K562 (cell line): Measurements from ENCODE around the gene GAL3ST3. TPM values are rescaled to one million over a fixed set of nuclear protein-coding genes. Genes with fewer than 3 reads are reported as not detected.
A peak's percentile ranks its signal among the peaks of the same experiment; 100 is the strongest.

Experiments used
- ARID1B ChIP-seq: fragments of 450-650 bp; IDR thresholded peaks from 2 replicates; pipeline ENCODE4 v1.6.1; 2016; ENCODE audit warnings: antibody characterized with exemption, mild to moderate bottlenecking, inconsistent platforms
- ASH1L ChIP-seq: fragments of 450-650 bp; IDR thresholded peaks from 2 replicates; pipeline ENCODE4 v1.6.1; 2018; ENCODE audit warnings: borderline replicate concordance, mild to moderate bottlenecking, low read depth; ENCODE audit not compliant: partially characterized antibody
- ATF7 ChIP-seq: fragments of 450-650 bp; IDR thresholded peaks from 2 replicates; pipeline ENCODE4 v1.7.1; 2014; ENCODE audit warnings: mild to moderate bottlenecking, moderate library complexity
- CEBPZ ChIP-seq: fragments of 150-350 bp; IDR thresholded peaks from 2 replicates; pipeline ENCODE4 v1.6.1; 2014; ENCODE audit warnings: low read depth, mild to moderate bottlenecking, low read length, borderline replicate concordance
- CHCHD3 ChIP-seq: fragments of 250-450 bp; sonication (Bioruptor Pico); IDR thresholded peaks from 2 replicates; pipeline ENCODE4 v2.1.2; 2022; ENCODE audit warnings: mild to moderate bottlenecking
- CHD4 ChIP-seq: fragments of 200-600 bp; sonication (generic); IDR thresholded peaks from 3 replicates; pipeline ENCODE4 v1.6.1; 2012; ENCODE audit warnings: low read depth, mild to moderate bottlenecking, mixed read lengths, low read length, inconsistent platforms; ENCODE audit not compliant: insufficient read depth, insufficient replicate concordance, poor library complexity, severe bottlenecking
- COPS2 ChIP-seq: fragments of 450-650 bp; conservative IDR thresholded peaks from 2 replicates; pipeline ENCODE4 v1.6.1; 2016; ENCODE audit warnings: mild to moderate bottlenecking, moderate library complexity
- DDX20 ChIP-seq: fragments of 450-650 bp; IDR thresholded peaks from 2 replicates; pipeline ENCODE4 v1.6.1; 2016; ENCODE audit warnings: missing genetic modification characterization, low read depth, mild to moderate bottlenecking, missing compliant biosample characterization, moderate library complexity
- ETS1 ChIP-seq: conservative IDR thresholded peaks from 2 replicates; pipeline ENCODE4 v1.6.1; 2011; ENCODE audit warnings: low read depth, mild to moderate bottlenecking, low read length; ENCODE audit not compliant: control insufficient read depth
- ETV1 ChIP-seq: fragments of 450-650 bp; conservative IDR thresholded peaks from 2 replicates; pipeline ENCODE4 v1.6.1; 2016; ENCODE audit warnings: missing genetic modification characterization, control low read depth, low read depth, missing compliant biosample characterization
- EZH2 ChIP-seq: IDR thresholded peaks from 2 replicates; pipeline ENCODE4 v1.6.1; 2012; ENCODE audit warnings: low read depth, mild to moderate bottlenecking, inconsistent platforms, low read length, borderline replicate concordance
- FOXJ3 ChIP-seq: sonication (generic); formaldehyde crosslinking; IDR thresholded peaks from 2 replicates; pipeline ENCODE4 v1.4.0; 2020; ENCODE audit warnings: mild to moderate bottlenecking, missing genetic modification reagents
- KDM2B ChIP-seq: fragments of 250-450 bp; sonication (Bioruptor Pico); IDR thresholded peaks from 2 replicates; pipeline ENCODE4 v1.8.0; 2021; ENCODE audit warnings: mild to moderate bottlenecking, moderate library complexity
- MCM2 ChIP-seq: fragments of 450-650 bp; IDR thresholded peaks from 2 replicates; pipeline ENCODE4 v1.6.1; 2017; ENCODE audit warnings: low read depth, mild to moderate bottlenecking
- MCM3 ChIP-seq: fragments of 450-650 bp; IDR thresholded peaks from 2 replicates; pipeline ENCODE4 v1.6.1; 2016
- MTF1 ChIP-seq: fragments of 250-450 bp; sonication (Bioruptor Pico); IDR thresholded peaks from 2 replicates; pipeline ENCODE4 v1.9.0; 2021; ENCODE audit warnings: moderate library complexity, mild to moderate bottlenecking, inconsistent platforms, borderline replicate concordance
- NFRKB ChIP-seq: fragments of 450-650 bp; IDR thresholded peaks from 2 replicates; pipeline ENCODE4 v1.6.1; 2016; ENCODE audit warnings: low read depth
- POLR2G ChIP-seq: fragments of 200-400 bp; formaldehyde crosslinking; IDR thresholded peaks from 2 replicates; pipeline ENCODE4 v1.6.1; 2017; ENCODE audit warnings: low read depth, mild to moderate bottlenecking, antibody characterized with exemption, low read length, moderate library complexity
- POLR2H ChIP-seq: IDR thresholded peaks from 2 replicates; pipeline ENCODE4 v1.6.1; 2016; ENCODE audit warnings: missing genetic modification characterization, low read depth, mild to moderate bottlenecking, control low read depth, missing compliant biosample characterization, moderate library complexity
- PTBP1 ChIP-seq: fragments of 200-400 bp; formaldehyde crosslinking; IDR thresholded peaks from 2 replicates; pipeline ENCODE4 v1.6.1; 2017; ENCODE audit warnings: low read depth, low read length
- RB1 ChIP-seq: fragments of 450-650 bp; IDR thresholded peaks from 2 replicates; pipeline ENCODE4 v1.6.1; 2017; ENCODE audit warnings: low read depth, mild to moderate bottlenecking
- RCOR1 ChIP-seq, 2 experiments: IDR thresholded peaks; 2 replicates each; pipeline ENCODE4 v1.6.1; 2012; ENCODE audit warnings: low read depth in 2 of 2, low read length in 2 of 2, borderline replicate concordance in 1 of 2, improper control_type of control experiment in 1 of 2
- SMAD2 ChIP-seq: fragments of 150-350 bp; IDR thresholded peaks from 2 replicates; pipeline ENCODE4 v1.6.1; 2014; ENCODE audit warnings: low read depth, mild to moderate bottlenecking, low read length
- SNAPC5 ChIP-seq: fragments of 250-450 bp; sonication (Bioruptor Pico); IDR thresholded peaks from 2 replicates; pipeline ENCODE4 v1.8.0; 2021; ENCODE audit warnings: moderate library complexity, mild to moderate bottlenecking, inconsistent platforms
- SNRNP70 ChIP-seq: fragments of 200-400 bp; formaldehyde crosslinking; optimal IDR thresholded peaks from 2 replicates; pipeline ENCODE3; 2017; ENCODE audit warnings: low read depth, low read length
- TRIM24 ChIP-seq, 2 experiments: fragments of 450-650 bp; IDR thresholded peaks; 2 replicates each; pipeline ENCODE4 v1.6.1; 2016
- polyA plus RNA-seq, 8 experiments: library from polyadenylated mRNA; depleted of rRNA in 4 of 8; stranded (reverse) in 5 of 8; unstranded in 3 of 8; fragments of >200 nt; fragmentation: Nextera tagmentation in 2 of 8; fragmentation: Illumina TruSeq in 1 of 8; extraction: Ambion mirVana in 2 of 8; extraction: Trizol in 1 of 8; gene quantifications; 2 replicates each; pipeline versions ENCODE4 v1.2.1 to v1.2.3, GENCODE V29; 2011 to 2014; ENCODE audit warnings: inconsistent platforms in 1 of 8, missing spikeins in 1 of 8
- total RNA-seq, 7 experiments: library from RNA; depleted of rRNA in 6 of 7; stranded (reverse); fragments of >200 nt in 6 of 7; fragmentation: Illumina TruSeq in 2 of 7; extraction: Trizol in 2 of 7; gene quantifications; 2 replicates each; pipeline versions ENCODE4 v1.2.1 to v1.2.3, GENCODE V29; 2011 to 2021; ENCODE audit warnings: low replicate concordance in 1 of 7

GAL3ST3 gene
- total and polyA plus RNA-seq, 9 of the 15 experiments (the other 6 are each of a cell fraction or from before 2014, with no cell fraction given), result not detected

- TF ChIP-seq EZH2 (no peak), KDM2B (CRISPR knock-in tag) (no peak), COPS2 (no peak), SNRNP70 (no peak), TRIM24 (IDR thresholded peaks at IDR 0.05) (peak; percentile 44 to 100; a peak in 3 of 4 replicates), ATF7 (peak; percentile 84), ETS1 (no peak; the same call in 1 of the 2 replicates), ETV1 (tag) (peak; percentile 95), POLR2G (peak; percentile 85), ASH1L (peak; percentile 66), FOXJ3 (no peak), NFRKB (peak; percentile 90), SMAD2 (no peak), DDX20 (tag) (no peak), CHD4 (no peak), SNAPC5 (CRISPR knock-in tag) (no peak), RCOR1 (IDR thresholded peaks at IDR 0.05; ENCODE audit: borderline replicate concordance in 1 of 2, low read depth in 2 of 2, low read length in 2 of 2) (peak in 1 of 2 experiments; percentile 67; a peak in 1 of 4 replicates), CEBPZ (no peak), MTF1 (no peak), MCM3 (no peak), CHCHD3 (peak; percentile 35; the same call in 1 of the 2 replicates), POLR2H (tag) (peak; percentile 74), MCM2 (no peak), PTBP1 (no peak), RB1 (peak; percentile 71; the same call in 1 of the 2 replicates), ARID1B (no peak; the same call in 1 of the 2 replicates)
These were observed 46.9 kb downstream of the GAL3ST3 start, which contains the start of the genes BANF1 and EIF1AD (continued) for GRCh38 chr11:66001942-66002647.
